HG03571 (cell line): ENCODE measurements around the gene SF3B3.
"Not testable (repeated sequence)": the region's sequence is repeated elsewhere in the genome, so short reads cannot be mapped to it uniquely, and the experiment has no call there.

Experiments used
- ATAC-seq: cut with Tn5 transposase; IDR thresholded peaks from one replicate; pipeline ENCODE4 v1.9.1; 2021; ENCODE audit not compliant: unreplicated experiment

SF3B3 gene

DNA sequence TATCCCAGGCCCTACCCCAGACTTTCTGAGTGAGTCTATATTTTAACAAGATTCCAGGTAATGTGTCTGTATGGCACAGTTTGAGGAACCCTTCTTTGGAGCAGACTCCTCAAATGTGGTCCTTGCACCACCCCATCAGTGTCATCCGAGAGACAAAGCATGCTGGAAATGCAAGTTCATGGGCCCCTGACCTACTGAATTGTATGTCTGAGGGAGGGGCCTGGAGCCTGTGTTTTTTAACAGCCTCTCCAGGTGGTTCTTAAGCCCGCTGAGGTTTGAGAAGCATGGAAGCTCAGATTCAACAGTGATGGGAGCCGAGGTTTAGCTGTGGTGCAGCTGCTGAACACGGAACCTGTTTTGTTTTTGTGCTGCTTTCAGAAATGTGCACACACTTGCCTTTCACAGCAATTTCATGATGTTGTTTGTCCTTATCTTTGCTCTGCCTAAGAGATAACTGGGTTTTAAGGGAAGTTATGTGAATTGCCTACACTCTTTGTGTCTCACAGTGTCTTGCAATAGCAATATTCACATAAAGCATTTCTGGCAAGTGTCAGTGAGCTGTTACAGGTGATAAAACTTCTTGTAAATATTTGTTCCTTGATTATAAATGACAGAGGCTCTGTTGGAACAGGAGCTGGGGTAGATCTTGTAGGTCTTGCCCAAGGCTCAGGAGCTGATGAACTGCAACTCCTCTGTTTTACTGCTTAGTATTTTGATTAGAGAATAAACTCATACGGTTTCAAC is 90.8 kb downstream of the SF3B3 start:
- no peak for ATAC-seq

- ATAC-seq: no peak
Observed at GRCh38 chr16:70615945-70616344, 92.3 kb downstream of the SF3B3 start.

DNA sequence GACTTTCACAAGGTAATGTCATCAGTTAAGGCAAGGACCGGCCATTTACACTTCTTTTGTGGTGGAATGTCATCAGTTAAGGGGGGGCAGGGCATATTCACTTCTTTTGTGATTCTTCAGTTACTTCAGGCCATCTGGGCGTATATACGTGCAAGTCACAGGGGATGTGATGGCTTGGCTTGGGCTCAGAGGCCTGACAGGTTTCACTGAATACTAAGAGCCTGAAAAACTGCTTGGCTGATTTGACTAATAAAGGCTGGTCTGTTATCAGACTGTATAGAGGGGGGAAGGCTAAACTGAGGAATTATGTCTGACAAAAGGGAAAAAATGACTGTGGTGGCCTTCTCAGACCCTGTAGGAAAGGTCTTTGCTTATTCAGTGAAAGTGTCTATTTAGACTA is 98.2 kb downstream of the SF3B3 start:
- ATAC-seq: not testable (repeated sequence)
